ENCODE measurements around the gene ARL8B. TPM values are rescaled to one million over a fixed set of nuclear protein-coding genes. Genes with fewer than 3 reads are reported as not detected.

Gene ARL8B
- total and polyA plus RNA-seq, 9 of the 15 experiments (the other 6 are each of a cell fraction or from before 2014, with no cell fraction given) = 28.5 to 99.4 (median 77.2) TPM

DNA sequence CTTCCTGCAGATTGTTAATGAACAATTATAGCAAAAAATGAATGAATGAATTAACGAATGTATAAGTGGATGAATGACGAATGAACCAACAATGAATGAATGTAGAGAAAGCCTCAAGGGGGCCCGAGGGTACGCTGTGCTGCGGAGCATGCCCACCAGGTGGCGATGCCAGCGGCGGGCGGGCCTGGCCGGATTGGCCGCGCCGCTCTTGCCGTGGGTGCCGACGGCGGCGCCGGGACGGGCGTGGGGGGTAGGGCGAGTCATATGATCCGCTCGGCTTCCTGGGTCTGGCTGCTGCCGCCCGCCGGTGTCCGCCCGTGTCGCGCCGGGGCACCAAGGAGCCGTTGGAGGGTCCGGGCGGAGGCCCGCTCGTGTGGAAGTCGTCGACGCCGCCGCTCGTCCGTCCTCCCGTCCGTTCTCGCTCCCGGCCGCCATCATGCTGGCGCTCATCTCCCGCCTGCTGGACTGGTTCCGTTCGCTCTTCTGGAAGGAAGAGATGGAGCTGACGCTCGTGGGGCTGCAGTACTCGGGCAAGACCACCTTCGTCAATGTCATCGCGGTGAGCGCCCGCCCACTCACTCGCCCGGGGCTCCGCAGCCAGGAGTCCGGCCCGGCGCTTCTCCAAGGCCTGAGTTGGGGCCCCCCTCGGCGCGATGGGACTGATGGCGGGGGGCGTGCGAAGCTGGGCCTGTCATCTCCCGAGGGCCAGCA is at the start of gene ARL8B (continued):
- no peak; the same call in 1 of the 2 replicates for TF ChIP-seq SMAD3 (CRISPR knock-in tag; conservative IDR thresholded peaks at IDR 0.05)
- TF ChIP-seq, protein P1, sequence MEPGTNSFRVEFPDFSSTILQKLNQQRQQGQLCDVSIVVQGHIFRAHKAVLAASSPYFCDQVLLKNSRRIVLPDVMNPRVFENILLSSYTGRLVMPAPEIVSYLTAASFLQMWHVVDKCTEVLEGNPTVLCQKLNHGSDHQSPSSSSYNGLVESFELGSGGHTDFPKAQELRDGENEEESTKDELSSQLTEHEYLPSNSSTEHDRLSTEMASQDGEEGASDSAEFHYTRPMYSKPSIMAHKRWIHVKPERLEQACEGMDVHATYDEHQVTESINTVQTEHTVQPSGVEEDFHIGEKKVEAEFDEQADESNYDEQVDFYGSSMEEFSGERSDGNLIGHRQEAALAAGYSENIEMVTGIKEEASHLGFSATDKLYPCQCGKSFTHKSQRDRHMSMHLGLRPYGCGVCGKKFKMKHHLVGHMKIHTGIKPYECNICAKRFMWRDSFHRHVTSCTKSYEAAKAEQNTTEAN (CRISPR knock-in tag; IDR thresholded peaks at IDR 0.05) = peak; percentile 92
- TF ChIP-seq RNF2 (IDR thresholded peaks at IDR 0.05) = peak; percentile 85; the same call in 1 of the 2 replicates
- no peak for TF ChIP-seq ZNF347 (CRISPR knock-in tag; IDR thresholded peaks at IDR 0.05; ENCODE audit: low read depth)
- no peak for TF ChIP-seq ZNF184 (CRISPR knock-in tag; IDR thresholded peaks at IDR 0.05)
- TF ChIP-seq BRD9 (IDR thresholded peaks at IDR 0.05; ENCODE audit: low read depth, partially characterized antibody) = no peak
- no peak for TF ChIP-seq TSC22D4 (tag; IDR thresholded peaks at IDR 0.05)
- peak; percentile 41; the same call in 1 of the 2 replicates for TF ChIP-seq ZNF124 (CRISPR knock-in tag; IDR thresholded peaks at IDR 0.05)
- no peak for TF ChIP-seq MCM7 (IDR thresholded peaks at IDR 0.05)
- peak; percentile 65 for TF ChIP-seq NFIC (IDR thresholded peaks at IDR 0.05)
- TF ChIP-seq TEAD4 (IDR thresholded peaks at IDR 0.05; ENCODE audit: low read length) = peak; percentile 62; the same call in 1 of the 2 replicates
- peak; percentile 84 for TF ChIP-seq TEAD4 (CRISPR knock-in tag; IDR thresholded peaks at IDR 0.05; ENCODE audit: borderline replicate concordance)
- no peak for TF ChIP-seq ZNF324 (CRISPR knock-in tag; IDR thresholded peaks at IDR 0.05)
- peak; percentile 90 for TF ChIP-seq CBX1 (IDR thresholded peaks at IDR 0.05; ENCODE audit: low read depth)
- TF ChIP-seq, protein P2, sequence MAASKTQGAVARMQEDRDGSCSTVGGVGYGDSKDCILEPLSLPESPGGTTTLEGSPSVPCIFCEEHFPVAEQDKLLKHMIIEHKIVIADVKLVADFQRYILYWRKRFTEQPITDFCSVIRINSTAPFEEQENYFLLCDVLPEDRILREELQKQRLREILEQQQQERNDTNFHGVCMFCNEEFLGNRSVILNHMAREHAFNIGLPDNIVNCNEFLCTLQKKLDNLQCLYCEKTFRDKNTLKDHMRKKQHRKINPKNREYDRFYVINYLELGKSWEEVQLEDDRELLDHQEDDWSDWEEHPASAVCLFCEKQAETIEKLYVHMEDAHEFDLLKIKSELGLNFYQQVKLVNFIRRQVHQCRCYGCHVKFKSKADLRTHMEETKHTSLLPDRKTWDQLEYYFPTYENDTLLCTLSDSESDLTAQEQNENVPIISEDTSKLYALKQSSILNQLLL (CRISPR knock-in tag; IDR thresholded peaks at IDR 0.05; ENCODE audit: borderline replicate concordance) = no peak
- TF ChIP-seq, protein P3, sequence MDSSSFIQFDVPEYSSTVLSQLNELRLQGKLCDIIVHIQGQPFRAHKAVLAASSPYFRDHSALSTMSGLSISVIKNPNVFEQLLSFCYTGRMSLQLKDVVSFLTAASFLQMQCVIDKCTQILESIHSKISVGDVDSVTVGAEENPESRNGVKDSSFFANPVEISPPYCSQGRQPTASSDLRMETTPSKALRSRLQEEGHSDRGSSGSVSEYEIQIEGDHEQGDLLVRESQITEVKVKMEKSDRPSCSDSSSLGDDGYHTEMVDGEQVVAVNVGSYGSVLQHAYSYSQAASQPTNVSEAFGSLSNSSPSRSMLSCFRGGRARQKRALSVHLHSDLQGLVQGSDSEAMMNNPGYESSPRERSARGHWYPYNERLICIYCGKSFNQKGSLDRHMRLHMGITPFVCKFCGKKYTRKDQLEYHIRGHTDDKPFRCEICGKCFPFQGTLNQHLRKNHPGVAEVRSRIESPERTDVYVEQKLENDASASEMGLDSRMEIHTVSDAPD (CRISPR knock-in tag; IDR thresholded peaks at IDR 0.05) = no peak
- peak; percentile 77 for TF ChIP-seq PRMT5 (CRISPR knock-in tag; IDR thresholded peaks at IDR 0.05)
- peak; percentile 86 for TF ChIP-seq HNRNPL (IDR thresholded peaks at IDR 0.05; ENCODE audit: low read depth, low read length)
- no peak for TF ChIP-seq HOXB6 (CRISPR knock-in tag; IDR thresholded peaks at IDR 0.05; ENCODE audit: borderline replicate concordance)
- no peak for TF ChIP-seq IFI16 (CRISPR knock-in tag; IDR thresholded peaks at IDR 0.05)
- TF ChIP-seq KLF10 (CRISPR knock-in tag; IDR thresholded peaks at IDR 0.05) = no peak
- TF ChIP-seq, protein P4, sequence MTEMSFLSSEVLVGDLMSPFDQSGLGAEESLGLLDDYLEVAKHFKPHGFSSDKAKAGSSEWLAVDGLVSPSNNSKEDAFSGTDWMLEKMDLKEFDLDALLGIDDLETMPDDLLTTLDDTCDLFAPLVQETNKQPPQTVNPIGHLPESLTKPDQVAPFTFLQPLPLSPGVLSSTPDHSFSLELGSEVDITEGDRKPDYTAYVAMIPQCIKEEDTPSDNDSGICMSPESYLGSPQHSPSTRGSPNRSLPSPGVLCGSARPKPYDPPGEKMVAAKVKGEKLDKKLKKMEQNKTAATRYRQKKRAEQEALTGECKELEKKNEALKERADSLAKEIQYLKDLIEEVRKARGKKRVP (CRISPR knock-in tag; IDR thresholded peaks at IDR 0.05) = no peak; the same call in 1 of the 2 replicates
- TF ChIP-seq LCOR (CRISPR knock-in tag; IDR thresholded peaks at IDR 0.05) = no peak
- TF ChIP-seq ZNF133 (CRISPR knock-in tag; IDR thresholded peaks at IDR 0.05) = no peak
- no peak for TF ChIP-seq NFATC3 (IDR thresholded peaks at IDR 0.05)
- TF ChIP-seq RBM17 (IDR thresholded peaks at IDR 0.05; ENCODE audit: borderline replicate concordance, low read depth, low read length) = no peak
- TF ChIP-seq MTA1 (IDR thresholded peaks at IDR 0.05; ENCODE audit: borderline replicate concordance) = no peak
- peak; percentile 63 to 91; a peak in 3 of 4 replicates for TF ChIP-seq TBL1XR1 (IDR thresholded peaks at IDR 0.05; ENCODE audit: low read length in 2 of 2)

Measured in K562 (cell line).